GM19099 (cell line): ENCODE results near the gene TCF12.

Experiments used
- POLR2A ChIP-seq: IDR thresholded peaks from 3 replicates; pipeline ENCODE4 v1.6.1; 2011; ENCODE audit warnings: low read depth; ENCODE audit not compliant: insufficient read length; ENCODE audit errors: extremely low read depth

The TCF12 gene

DNA sequence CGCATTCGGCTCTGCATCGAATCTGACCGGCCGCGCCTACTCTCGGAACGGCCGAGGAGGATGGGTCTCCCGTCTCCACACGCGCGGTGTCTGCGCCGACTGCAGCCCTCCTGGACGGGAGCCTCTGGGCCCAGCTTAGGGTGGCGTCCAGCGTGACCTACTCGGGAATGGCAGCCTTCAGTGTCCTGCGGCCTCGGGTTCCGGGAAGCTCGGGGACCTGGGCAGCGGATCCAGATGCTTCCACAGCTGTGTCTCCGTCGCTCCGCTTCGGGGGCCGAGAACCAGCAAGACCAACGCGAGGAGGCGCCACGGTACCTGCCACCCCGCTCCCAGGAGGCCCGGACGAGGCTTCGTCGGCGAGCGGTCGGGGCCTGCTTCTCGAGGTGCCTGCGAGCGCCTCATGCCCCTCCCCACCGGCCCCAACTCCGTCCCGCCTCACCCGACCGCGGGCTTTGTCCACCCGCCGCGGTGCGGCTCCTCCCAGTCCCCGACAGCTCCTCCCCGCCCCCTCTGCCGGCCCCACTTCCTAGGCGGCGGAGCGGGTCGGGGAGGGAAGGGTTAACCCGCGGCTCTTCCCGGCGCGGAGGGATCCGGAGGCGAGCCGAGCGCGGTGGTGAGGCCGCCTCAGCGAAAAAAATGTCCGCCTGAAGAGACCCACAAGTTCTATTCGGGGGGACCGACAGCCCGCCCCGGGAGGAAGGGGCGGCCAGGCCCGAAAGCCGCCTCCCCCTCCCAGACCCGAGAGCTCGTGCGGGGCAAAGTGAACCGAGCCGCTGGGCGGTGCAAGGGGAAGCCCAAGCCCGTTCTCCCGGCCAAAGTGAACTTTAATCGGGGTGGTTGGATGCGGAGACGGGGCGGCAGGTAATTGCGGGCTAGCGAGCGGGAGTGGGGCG is at the start of gene TCF12:
Gene TCF12 (plus strand): TSS at position 599 of the 893 bp plus-strand sequence. CDS start 1,270 bp downstream, outside the sequence.
- peak; percentile 69 for TF ChIP-seq POLR2A

DNA sequence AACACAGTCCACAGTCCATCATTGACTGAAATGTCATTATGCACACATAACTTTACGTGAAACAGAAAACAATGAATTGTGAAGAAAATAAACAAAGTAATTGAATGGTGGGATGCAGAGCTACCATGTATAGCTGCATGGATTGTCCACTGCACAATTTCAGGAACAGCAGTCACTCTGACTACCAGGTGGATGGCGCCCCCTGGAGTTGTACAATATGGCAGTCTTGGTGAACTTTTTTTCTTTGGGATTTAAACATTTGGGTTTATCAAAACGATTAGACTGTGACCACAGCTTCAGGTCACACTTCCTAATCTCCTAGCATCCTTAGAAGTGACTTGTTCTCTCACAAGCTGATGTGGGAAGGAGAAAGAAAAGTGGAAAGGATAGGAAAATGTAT is 48.9 kb upstream of the TCF12 start:
- TF ChIP-seq POLR2A, result no peak

DNA sequence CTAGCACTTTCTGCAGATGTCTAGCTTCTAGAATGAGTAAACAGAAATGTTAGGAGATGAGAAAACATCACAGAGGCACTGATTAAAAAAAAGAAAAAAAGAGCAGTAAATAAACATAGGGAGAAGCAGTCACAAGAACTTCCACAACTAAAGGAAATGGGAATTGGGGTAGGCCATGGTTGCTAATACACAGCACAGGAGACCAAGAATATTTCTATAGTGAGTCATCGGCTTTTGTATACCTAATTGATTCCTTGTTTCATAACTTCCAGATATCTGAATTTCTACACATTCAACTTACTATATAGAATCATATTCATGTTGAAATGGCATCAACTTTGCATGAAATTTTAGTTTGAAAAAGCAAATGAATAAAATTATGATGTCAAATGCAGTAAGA is 47.3 kb upstream of the TCF12 start:
- TF ChIP-seq POLR2A, result no peak

DNA sequence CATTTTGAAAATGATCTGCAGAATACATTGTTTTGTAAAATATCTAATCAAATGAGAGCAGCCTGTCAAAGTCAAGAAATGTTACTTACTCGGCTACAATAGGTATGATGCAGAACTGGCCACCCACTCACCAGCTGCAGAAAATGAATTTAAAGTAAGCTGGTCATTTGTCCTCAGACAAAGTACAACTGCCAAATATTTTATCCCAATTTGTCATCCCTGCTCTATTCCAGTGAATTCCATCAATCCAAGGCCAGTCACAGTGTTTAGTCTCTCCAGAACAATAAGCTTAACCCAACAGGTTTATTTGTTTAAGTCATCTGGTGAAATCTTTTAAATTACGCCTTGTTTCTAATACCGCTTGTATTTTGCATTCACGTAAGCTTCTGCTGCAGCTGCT is 46.6 kb upstream of the TCF12 start:
- no peak for TF ChIP-seq POLR2A

DNA sequence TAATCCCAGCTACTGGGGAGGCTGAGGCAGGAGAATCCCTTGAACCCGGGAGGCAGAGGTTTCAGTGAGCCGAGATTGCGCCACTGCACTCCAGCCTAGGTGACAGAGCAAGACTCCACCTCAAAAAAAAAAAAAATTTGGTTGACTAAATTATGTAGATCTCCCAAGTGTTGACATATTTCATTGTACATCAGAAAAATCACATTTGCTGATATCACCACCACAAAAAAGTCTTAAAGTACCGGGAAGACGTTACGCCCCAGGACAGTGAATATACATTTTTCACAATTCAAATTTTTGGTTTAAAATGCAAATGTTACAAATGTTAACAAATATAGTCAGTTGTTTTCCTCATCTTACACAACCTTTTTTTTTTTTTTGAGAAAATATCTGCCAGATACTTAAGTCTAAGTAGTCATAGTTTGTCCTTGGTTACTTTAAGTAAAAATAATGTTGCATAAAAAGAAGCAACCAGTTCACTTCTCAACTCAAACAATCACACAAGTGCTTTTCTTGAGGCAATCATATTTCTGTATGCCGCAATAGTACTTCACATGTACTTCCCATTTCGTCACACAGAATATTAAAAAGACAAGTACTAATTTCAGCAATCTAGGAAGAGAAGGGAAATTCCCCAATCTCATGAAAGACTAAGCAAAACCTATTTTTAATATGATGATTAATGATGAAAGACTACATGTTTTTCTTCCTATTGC is 41.0 kb upstream of the TCF12 start:
- no peak for TF ChIP-seq POLR2A

DNA sequence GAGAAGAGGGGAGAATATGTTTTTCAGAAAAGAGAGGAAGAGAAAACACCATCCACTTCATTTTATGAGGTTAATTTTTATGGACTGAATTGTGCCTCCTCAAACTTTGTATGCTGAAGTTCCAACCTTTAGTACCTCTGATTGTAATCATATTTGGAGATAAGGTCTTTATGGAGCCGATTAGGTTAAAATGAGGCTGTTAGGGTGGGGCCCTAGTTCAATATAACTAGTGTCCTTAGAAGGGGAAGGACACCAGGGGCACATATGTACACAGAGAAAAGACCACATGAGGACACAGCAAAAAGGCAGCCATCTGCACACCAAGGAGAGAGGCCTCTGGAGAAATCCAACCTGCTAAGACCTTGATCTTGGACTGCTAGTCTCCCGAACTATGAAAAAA is 38.9 kb upstream of the TCF12 start:
- TF ChIP-seq POLR2A, result no peak

DNA sequence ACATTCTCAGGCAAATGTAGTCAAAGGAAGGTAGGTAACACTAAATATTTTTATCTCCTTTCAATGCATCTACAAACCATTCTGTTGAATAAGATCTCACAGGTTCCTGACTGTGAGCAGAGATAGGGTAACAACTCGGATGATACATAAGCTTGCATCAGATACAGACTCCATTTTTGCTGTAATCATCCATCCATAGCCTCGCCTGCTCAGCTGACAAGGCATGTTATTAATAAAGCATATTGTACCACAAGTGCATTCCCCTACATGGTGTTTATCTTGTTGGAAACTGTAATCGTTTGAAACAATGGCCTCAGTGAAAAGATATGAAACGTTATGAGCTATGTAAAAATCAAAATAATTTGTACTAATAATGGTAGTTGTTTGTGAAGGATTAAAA is 35.4 kb upstream of the TCF12 start:
- no peak for TF ChIP-seq POLR2A

DNA sequence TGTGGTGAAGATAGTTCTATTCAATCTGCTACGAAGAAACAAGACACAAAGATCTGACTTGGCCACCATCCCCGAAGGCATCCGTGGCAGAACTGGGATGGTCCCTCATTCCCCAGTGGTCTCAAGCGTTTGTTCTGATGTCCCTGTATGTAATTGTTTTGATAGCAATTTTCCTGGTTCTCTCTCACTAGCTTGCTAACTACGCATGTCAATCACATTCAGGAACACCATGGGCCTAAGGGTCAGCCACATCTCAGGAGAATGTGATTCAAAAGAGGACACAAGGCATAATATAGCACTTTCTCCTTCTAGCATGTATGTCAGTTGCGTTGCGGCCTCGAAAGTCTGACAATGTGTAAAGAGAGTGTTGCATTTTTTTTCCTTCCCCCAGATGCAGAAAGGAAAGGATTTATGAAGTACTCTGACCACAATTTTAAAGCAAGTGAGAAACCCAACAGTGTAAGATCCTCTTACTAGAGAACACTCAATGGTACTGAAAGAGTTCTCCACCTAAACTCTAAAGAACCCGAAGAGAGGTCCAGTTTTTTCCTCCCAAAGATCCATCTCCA is 32.0 kb upstream of the TCF12 start:
- no peak for TF ChIP-seq POLR2A

DNA sequence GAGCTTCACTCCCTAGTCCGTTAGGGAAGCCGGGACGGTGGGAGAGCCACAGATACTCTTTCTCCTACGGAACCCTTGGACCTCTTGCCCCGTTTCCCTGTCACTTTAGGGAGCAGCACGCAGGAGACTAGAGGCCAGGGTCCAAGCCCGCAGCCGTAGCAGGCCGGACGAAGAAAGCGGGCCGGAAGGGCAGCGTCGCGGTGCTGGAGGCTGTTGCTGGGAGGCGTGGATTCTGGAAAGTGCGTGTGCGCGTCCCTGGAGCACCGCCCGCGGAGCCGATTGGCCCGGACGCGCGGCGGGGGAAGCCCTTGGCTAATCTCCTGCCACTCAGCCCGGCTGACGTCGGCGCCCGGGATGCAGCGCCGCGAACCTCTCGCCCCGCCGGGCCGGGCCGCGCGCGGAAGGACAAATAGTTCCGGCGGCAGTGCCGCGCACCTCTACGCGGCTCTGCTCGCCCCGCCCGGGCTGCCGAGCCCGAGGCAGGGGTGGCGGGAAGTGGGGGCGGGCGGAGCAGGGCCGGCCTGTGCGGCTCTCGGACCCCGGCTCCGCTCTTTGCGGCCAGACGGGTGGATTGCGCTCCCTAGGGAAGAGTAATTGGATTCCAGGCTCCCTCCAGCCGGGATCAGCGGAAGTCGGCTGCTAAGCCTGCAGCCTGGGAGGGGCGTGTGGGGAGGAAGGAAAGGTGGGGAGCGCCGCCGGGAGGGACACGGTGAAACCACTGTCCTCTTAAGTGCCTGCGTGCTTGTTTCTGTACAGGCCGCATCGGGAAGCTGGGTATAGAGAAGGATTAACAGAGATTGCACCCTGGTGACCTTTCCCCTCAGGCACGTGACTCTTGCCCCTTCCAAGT is 31.3 kb upstream of the TCF12 start:
- peak; percentile 84 for TF ChIP-seq POLR2A

DNA sequence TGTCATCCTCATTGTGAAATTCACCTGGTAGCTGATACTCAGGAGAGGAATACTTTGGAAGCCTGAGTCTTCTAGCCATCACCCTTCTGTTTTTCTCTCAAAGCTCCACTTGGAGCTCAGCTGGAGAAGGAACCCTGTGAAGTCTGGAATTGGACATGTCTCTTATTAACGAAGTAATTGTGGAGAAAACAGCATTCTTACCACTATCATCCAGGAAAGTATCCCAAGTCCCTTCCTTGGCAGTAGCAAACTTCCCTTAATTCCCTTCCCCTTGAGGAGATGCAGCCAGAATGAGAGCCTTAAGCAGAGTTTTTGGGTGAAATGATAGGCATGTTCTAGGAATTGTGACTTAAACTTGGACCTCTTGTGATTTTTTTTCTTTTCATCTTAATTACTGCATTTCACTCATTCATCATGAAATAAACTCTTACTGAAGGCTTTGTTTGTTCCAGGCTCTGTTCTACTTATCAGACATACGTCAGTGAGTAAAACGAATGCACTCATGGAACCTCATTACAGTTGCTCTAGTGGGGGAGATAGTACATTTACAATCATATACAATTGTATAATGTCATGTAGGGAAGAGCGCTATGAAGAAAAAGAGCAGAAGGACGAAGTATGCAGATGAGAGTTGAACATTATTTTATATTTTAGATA is 30.5 kb upstream of the TCF12 start:
- TF ChIP-seq POLR2A, result no peak

DNA sequence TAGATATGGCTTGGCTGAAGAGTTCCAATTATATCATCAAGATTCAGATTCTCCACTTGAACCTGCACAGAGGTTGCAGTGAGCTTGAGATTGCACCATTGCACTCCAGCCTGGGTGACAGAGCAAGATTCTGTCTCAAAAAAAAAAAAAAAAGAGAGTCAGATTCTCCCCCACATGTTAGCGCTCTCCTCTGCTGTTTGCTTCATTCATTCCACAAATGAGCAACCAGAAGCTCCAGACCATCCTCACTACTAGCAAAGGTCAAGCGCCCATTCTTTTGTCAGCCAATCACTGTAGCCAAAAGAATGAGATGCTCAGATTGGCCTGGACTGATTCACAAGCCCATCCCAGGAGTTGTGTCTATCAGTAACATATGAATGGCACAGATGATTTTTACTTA is 28.4 kb upstream of the TCF12 start:
- TF ChIP-seq POLR2A, result no peak

DNA sequence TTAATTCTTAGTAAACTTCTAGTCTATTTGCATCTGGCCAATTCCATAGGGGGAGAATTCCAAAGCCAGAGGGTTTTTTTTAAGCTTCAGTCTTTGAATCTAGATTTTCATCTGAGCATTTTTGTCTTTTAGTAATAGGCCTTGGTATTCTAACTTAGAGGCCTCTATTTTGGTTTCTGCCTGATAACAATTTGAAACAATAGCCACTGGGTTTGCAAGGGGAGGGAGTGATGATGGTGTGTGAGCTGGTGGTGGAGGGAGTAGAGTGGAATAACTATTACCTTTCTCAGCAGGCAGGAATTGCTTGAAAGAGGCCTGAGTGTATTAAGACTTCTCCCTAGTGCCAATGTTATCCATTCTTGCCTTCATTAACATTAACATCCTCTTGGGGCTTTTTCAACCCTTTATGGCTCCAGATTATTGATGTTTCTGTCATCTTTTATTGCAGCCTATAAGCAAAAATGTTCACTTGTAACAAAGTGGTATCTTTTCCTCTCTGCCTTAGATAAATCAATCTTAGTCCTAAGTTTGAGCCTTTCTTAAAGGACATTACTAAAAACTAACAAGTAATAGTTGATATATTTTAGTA is 26.5 kb upstream of the TCF12 start:
- no peak for TF ChIP-seq POLR2A

DNA sequence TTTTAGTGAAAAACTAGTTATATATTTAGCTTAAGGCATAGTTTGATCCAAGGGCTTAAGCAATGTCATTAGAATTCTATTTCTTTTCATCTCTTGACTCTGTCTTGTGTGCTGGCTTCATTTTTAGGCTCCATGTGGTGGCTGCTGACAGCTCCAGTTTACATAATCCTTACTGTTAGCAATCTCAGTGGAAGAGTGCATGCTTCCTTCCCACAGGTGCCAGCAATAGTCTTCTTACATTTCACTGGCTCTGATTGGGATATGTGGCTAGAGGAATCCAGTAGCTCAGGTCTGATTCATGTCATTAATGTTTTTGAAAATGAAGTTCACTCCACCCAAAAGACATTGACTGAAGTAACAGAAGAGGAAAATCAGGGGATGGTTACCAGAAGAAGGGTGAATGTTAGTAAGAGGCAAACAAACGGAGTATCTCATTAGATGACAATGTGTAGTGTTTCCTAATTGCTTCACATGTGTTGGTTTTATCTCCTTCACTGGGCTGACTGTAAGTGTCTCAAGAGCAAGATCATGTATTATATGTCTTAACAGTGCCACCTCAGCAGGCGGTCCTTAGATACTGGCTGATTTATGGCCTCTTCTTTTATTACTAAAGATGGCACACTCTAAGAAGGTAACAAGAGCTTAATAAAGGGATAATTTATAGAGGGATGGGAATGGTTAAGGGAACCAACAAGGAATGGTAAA is 25.6 kb upstream of the TCF12 start:
- no peak for TF ChIP-seq POLR2A

DNA sequence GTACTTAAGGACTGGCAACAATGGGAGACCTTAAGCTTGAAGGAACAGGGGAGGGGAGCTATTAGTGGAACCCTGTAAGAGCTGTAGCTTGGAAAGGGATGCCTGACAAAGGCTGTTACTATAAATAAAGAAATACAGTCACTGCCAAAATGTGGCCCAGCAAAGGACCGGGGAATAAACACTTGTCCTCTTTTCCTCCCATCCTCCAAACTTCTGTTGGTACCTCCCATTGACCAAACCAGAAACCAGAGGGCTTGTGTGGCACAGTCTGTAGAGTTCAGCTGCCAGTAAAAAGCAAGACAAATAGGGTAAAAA is 25.1 kb upstream of the TCF12 start:
- no peak for TF ChIP-seq POLR2A
